ENCODE results near the gene HMGA1. TPM values are rescaled to one million over a fixed set of nuclear protein-coding genes. Genes with fewer than 3 reads are reported as not detected.

The HMGA1 gene
- polyA plus RNA-seq, 1 donor from 2014 or later = 31.5 TPM

DNA sequence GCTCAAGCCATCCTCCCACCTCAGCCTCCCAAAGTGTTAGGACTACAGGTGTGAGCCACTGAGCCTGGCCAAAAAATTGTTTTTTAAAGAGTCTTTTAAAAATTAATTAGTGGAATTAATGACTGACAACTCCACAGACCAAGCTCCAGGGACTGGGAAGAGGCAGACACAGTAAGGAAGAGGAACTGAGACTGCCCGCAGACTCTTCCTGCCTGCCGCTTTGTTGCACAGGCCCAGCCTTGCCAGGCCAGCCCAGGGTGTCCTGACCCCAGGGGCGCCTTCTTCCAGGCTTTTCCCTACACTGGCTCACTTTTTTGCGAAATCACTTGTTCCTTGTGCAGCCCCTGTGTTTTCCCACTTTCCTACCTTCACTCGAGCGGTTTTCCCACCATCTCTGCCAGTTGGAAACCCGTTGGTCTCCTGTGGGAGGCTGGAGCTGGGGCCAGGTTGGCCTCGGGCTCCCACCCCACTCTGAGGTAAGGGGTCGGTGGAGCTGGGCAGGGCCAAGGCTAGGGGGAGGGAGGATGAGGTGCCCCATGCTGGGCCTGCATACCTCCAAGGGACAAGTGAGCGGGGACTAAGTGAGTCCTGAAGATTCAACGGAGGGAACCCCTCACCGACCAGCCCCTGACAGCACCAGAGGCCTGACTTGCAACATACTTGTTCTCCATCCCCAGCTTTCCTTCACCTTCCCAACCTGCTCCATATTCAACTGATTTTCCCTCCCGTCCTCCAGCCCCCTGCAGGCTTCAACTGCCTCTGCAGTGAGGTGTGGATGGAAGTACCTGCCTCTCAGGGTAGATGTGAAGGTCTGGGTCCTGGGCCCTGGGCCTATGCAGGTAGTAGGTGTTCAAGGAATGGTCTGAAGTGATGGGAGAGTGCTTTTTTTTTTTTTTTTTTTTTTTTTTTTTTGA, 35.6 kb downstream of the HMGA1 start:
- H3K79me2 ChIP-seq (replicated peaks; ENCODE audit: insufficient read depth, low read length) = no peaks in the 10 kb centered on the region
- no peaks in the 10 kb centered on the region for H4K20me1 ChIP-seq (ENCODE audit: insufficient read depth)
- no peaks in the 10 kb centered on the region for H3K9me2 ChIP-seq (ENCODE audit: insufficient read depth, low read length)
- H3F3A ChIP-seq (ENCODE audit: insufficient read depth, low read length, poor library complexity, severe bottlenecking) = no peaks in the 10 kb centered on the region
- H3K4me2 ChIP-seq (ENCODE audit: low read length) = no peak overlapping the region
- H3K27ac ChIP-seq (ENCODE audit: low read length) = no peak overlapping the region
- H3K4me3 ChIP-seq (ENCODE audit: low read length) = no peak overlapping the region
- no peaks in the 10 kb centered on the region for H3K36me3 ChIP-seq (ENCODE audit: insufficient read depth, low read length)
- no peak overlapping the region for H2AFZ ChIP-seq (ENCODE audit: low read depth, low read length)
- H3K27me3 ChIP-seq (ENCODE audit: insufficient read depth, low read depth, low read length) = no peaks in the 10 kb centered on the region
- no peak overlapping the region for H3K9ac ChIP-seq (ENCODE audit: low read length)
- H3K9me3 ChIP-seq (ENCODE audit: low read length) = no peaks in the 10 kb centered on the region
- TF ChIP-seq CTCF (IDR thresholded peaks at IDR 0.05; ENCODE audit: poor library complexity, severe bottlenecking) (no peak), TAF1 (IDR thresholded peaks at IDR 0.05; ENCODE audit: low read depth) (no peak), POLR2AphosphoS5 (IDR thresholded peaks at IDR 0.05) (no peak), MXI1 (conservative IDR thresholded peaks at IDR 0.05; ENCODE audit: poor library complexity, severe bottlenecking) (no peak), RAD21 (conservative IDR thresholded peaks at IDR 0.05) (no peak), SMC3 (conservative IDR thresholded peaks at IDR 0.05; ENCODE audit: poor library complexity) (no peak), EZH2 (IDR thresholded peaks at IDR 0.05; ENCODE audit: borderline replicate concordance, insufficient read depth, low read length, poor library complexity, severe bottlenecking) (no peak), EP300 (conservative IDR thresholded peaks at IDR 0.05; ENCODE audit: poor library complexity, severe bottlenecking) (no peak)
- TF ChIP-seq, protein P1, sequence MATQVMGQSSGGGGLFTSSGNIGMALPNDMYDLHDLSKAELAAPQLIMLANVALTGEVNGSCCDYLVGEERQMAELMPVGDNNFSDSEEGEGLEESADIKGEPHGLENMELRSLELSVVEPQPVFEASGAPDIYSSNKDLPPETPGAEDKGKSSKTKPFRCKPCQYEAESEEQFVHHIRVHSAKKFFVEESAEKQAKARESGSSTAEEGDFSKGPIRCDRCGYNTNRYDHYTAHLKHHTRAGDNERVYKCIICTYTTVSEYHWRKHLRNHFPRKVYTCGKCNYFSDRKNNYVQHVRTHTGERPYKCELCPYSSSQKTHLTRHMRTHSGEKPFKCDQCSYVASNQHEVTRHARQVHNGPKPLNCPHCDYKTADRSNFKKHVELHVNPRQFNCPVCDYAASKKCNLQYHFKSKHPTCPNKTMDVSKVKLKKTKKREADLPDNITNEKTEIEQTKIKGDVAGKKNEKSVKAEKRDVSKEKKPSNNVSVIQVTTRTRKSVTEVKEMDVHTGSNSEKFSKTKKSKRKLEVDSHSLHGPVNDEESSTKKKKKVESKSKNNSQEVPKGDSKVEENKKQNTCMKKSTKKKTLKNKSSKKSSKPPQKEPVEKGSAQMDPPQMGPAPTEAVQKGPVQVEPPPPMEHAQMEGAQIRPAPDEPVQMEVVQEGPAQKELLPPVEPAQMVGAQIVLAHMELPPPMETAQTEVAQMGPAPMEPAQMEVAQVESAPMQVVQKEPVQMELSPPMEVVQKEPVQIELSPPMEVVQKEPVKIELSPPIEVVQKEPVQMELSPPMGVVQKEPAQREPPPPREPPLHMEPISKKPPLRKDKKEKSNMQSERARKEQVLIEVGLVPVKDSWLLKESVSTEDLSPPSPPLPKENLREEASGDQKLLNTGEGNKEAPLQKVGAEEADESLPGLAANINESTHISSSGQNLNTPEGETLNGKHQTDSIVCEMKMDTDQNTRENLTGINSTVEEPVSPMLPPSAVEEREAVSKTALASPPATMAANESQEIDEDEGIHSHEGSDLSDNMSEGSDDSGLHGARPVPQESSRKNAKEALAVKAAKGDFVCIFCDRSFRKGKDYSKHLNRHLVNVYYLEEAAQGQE (IDR thresholded peaks at IDR 0.05; ENCODE audit: borderline replicate concordance) = no peak

DNA sequence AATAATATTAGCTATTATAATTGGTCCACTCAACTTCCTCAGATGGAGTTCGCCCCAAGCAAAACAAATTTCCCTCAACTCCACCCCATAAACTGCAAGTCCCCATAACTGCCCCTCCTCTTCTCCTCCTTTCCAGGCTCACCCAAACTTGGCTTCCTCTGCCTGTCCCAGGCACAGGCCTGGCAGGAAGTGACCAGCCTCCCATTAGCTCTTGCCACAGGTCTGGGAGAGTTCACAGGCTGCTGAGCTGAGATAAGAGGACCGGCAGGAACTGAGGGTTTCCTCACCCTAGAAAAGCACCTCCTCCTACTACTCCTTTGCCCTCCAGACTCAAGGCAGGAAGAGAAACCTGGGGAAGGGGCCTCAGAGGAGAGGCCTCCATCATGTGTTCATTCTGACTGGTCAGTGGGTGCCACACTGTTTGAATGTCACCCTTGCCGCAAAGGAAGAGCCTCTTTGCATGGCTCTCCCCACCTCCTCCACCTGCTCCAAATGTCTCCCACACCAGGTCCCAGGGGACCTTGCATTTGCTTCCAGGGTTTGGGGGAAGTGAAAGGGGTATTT, 36.7 kb downstream of the HMGA1 start:
- H3K9ac ChIP-seq (ENCODE audit: low read length) = no peak overlapping the region
- no peak overlapping the region for H3K4me2 ChIP-seq (ENCODE audit: low read length)
- no peaks in the 10 kb centered on the region for H3K27me3 ChIP-seq (ENCODE audit: insufficient read depth, low read depth, low read length)
- no peak overlapping the region for H3K27ac ChIP-seq (ENCODE audit: low read length)
- H3K36me3 ChIP-seq (ENCODE audit: insufficient read depth, low read length) = no peaks in the 10 kb centered on the region
- no peak overlapping the region for H3K4me3 ChIP-seq (ENCODE audit: low read length)
- TF ChIP-seq MXI1 (conservative IDR thresholded peaks at IDR 0.05; ENCODE audit: poor library complexity, severe bottlenecking) (no peak), EP300 (conservative IDR thresholded peaks at IDR 0.05; ENCODE audit: poor library complexity, severe bottlenecking) (no peak), POLR2AphosphoS5 (IDR thresholded peaks at IDR 0.05) (no peak), RAD21 (conservative IDR thresholded peaks at IDR 0.05) (no peak)
- TF ChIP-seq, protein P1 (IDR thresholded peaks at IDR 0.05; ENCODE audit: borderline replicate concordance) = no peak
- no peaks in the 10 kb centered on the region for H3K9me3 ChIP-seq (ENCODE audit: low read length)
- H3K79me2 ChIP-seq (replicated peaks; ENCODE audit: insufficient read depth, low read length) = no peaks in the 10 kb centered on the region
- no peaks in the 10 kb centered on the region for H3K9me2 ChIP-seq (ENCODE audit: insufficient read depth, low read length)
- no peaks in the 10 kb centered on the region for H4K20me1 ChIP-seq (ENCODE audit: insufficient read depth)
- H3F3A ChIP-seq (ENCODE audit: insufficient read depth, low read length, poor library complexity, severe bottlenecking) = no peaks in the 10 kb centered on the region
- H2AFZ ChIP-seq (ENCODE audit: low read depth, low read length) = no peak overlapping the region
